GM13977 (cell line): Measurements from ENCODE around the gene CFAP298.
"Not testable (repeated sequence)": the region's sequence is repeated elsewhere in the genome, so short reads cannot be mapped to it uniquely, and the experiment has no call there.

Experiments
- DNase-seq: peaks from one replicate; pipeline ENCODE4 v3.0.0; 2012; ENCODE audit warnings: low spot score
- CTCF ChIP-seq: IDR thresholded peaks from 2 replicates; pipeline ENCODE4 v1.5.1; 2012; ENCODE audit warnings: mild to moderate bottlenecking, control low read depth; ENCODE audit not compliant: insufficient read depth; ENCODE audit errors: extremely low read depth, missing control alignments
- in situ Hi-C: fragments of 300-500 bp; cut with MboI; formaldehyde crosslinking; loops from one replicate; pipeline ENCODE4 v1.12.0; 2022; ENCODE audit warnings: low sequenced_read_pairs, low pct_unique_long_range_greater_than_20kb, mixed read lengths, inconsistent platforms; ENCODE audit not compliant: unreplicated experiment

Gene CFAP298

GRCh38 chr21:32641710-32642698, 29.8 kb upstream of the CFAP298 start:
- in situ Hi-C loops = no loop called here
- DNase-seq = no peak
- TF ChIP-seq CTCF = no peak

- no peak for TF ChIP-seq CTCF
- in situ Hi-C loops = no loop called here
- no peak for DNase-seq
These were observed 14.5 kb upstream of the CFAP298 start for GRCh38 chr21:32626621-32627196.

- DNase-seq, in situ Hi-C loops: not testable (repeated sequence)
These were observed 6.0 kb upstream of the CFAP298 start for GRCh38 chr21:32618218-32618617.

GRCh38 chr21:32613436-32614043, 1.4 kb upstream of the CFAP298 start:
- in situ Hi-C loops = no loop called here
- no peak for TF ChIP-seq CTCF
- DNase-seq = no peak

- in situ Hi-C loops = no loop called here
- no peak for DNase-seq
- no peak for TF ChIP-seq CTCF
These were observed 791 bp upstream of the CFAP298 start for GRCh38 chr21:32612999-32613337.

GRCh38 chr21:32611471-32611997, 643 bp downstream of the CFAP298 start:
- peak; percentile 61 for DNase-seq
- in situ Hi-C loops = no loop called here
- TF ChIP-seq CTCF = no peak

GRCh38 chr21:32610940-32611339, 1.2 kb downstream of the CFAP298 start:
- in situ Hi-C loops, DNase-seq: not testable (repeated sequence)
